ENCODE results near the gene KRTAP5-11. TPM values are rescaled to one million over a fixed set of nuclear protein-coding genes. Genes with fewer than 3 reads are reported as not detected.
"Not testable (repeated sequence)": the region's sequence is repeated elsewhere in the genome, so short reads cannot be mapped to it uniquely, and the experiment has no call there.

Gene KRTAP5-11
- total RNA-seq, 2 donors from 2014 or later = not detected

DNA sequence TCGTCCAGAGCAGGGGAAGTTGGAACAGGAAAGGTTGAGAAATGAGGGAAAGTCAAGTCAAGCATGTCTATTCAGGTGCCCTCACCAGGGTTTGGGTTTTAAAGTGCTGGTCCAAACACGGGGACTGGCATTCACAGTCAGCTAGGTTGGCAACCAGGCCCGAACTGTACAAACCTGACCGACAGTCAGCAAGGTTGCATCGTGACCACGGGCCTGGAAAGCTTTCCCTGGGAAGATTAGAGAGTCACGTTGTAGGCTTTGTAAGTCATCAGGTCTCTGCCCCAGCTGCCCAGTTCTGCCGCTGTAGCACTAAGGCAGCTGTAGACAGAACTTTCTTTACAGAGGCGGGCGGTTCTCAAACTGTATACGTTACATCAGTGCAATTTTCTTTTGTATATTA lies 9.9 kb downstream of the KRTAP5-11 start:
- H3K27me3 ChIP-seq = no peaks in the 10 kb centered on the region
- H3K9me3 ChIP-seq = no peaks in the 10 kb centered on the region
- no peaks in the 10 kb centered on the region for H3K4me1 ChIP-seq
- no peak overlapping the region for H3K4me3 ChIP-seq
- H3K36me3 ChIP-seq = no peaks in the 10 kb centered on the region
- TF ChIP-seq, protein P1, sequence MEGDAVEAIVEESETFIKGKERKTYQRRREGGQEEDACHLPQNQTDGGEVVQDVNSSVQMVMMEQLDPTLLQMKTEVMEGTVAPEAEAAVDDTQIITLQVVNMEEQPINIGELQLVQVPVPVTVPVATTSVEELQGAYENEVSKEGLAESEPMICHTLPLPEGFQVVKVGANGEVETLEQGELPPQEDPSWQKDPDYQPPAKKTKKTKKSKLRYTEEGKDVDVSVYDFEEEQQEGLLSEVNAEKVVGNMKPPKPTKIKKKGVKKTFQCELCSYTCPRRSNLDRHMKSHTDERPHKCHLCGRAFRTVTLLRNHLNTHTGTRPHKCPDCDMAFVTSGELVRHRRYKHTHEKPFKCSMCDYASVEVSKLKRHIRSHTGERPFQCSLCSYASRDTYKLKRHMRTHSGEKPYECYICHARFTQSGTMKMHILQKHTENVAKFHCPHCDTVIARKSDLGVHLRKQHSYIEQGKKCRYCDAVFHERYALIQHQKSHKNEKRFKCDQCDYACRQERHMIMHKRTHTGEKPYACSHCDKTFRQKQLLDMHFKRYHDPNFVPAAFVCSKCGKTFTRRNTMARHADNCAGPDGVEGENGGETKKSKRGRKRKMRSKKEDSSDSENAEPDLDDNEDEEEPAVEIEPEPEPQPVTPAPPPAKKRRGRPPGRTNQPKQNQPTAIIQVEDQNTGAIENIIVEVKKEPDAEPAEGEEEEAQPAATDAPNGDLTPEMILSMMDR (IDR thresholded peaks at IDR 0.05) = no peak
- no peak for DNase-seq (ENCODE audit: low spot score)
- no peak overlapping the region for H3K27ac ChIP-seq

DNA sequence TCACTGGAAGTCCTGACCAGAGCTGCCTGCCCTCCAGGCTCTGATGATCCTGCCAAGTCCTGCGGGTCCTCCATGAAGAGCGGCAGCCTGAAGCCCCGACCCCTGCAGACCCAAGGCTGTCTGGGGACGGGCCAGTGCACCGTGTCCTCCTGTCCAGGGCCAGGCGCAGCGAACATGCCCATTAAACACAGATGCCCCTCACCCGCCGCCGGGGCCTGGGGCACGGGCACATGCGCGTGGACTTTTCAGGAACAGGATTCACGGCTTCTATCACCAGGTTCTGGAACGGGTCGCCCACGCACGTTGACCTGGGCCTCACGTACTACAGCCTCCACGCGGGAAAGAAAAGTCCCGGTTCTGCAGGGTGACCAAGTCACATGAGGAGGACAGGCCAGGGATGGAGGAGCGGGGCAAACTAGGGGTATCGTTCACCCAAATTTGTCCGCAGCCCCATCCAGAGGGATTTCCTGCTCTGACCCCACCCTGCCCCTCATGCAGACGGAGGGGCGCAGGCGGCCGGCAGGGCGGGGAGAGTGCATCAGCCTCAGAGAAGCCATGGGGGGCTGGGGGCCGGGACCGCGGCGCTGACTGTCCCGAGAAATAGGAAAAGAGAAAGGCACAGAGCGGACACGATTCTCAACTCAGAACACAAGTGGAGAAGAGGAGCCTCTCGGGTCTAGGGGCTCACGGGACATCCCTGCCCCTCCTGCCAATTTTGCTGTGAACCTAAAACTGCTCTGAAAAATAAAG lies 11.4 kb downstream of the KRTAP5-11 start:
- not testable (repeated sequence) for DNase-seq (ENCODE audit: low spot score); H3K27me3 ChIP-seq; H3K27ac ChIP-seq; H3K4me3 ChIP-seq; H3K36me3 ChIP-seq; H3K9me3 ChIP-seq; H3K4me1 ChIP-seq

DNA sequence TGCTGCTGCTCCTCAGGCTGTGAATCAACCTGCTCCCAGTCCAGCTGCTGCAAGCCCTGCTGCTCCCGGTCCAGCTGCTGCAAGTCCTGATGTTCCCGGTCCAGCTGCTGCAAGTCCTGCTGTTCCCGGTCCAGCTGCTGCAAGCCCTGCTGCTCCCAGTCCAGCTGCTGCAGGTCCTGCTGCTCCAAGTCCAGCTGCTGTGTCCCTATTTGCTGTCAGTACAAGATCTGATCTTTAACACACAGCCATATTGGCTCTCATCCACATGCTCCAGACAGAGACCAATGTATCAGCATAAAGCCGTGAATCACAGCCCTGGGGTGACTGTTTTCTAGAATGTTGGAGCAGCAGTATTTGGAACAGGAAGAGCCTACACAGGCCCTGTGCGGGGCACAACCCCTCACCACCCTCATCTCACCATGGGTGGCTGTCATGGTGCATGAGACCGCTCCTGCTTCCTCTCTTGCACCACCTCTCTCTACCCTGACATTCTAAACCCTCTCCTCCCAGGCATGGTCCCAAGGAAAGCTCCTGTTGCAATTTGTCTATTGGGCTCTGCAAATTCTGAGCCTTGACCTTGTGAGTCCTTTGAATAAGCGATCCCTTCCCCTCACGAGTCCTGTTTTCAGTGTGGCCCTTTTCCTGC lies 13.8 kb downstream of the KRTAP5-11 start:
- Histone ChIP-seq H3K4me3 (no peak overlapping the region), H3K27me3 (no peaks in the 10 kb centered on the region), H3K4me1 (no peaks in the 10 kb centered on the region), H3K36me3 (no peaks in the 10 kb centered on the region), H3K27ac (no peak overlapping the region), H3K9me3 (no peaks in the 10 kb centered on the region)
- DNase-seq (ENCODE audit: low spot score) = no peak
- TF ChIP-seq, protein P1 (IDR thresholded peaks at IDR 0.05) = no peak

DNA sequence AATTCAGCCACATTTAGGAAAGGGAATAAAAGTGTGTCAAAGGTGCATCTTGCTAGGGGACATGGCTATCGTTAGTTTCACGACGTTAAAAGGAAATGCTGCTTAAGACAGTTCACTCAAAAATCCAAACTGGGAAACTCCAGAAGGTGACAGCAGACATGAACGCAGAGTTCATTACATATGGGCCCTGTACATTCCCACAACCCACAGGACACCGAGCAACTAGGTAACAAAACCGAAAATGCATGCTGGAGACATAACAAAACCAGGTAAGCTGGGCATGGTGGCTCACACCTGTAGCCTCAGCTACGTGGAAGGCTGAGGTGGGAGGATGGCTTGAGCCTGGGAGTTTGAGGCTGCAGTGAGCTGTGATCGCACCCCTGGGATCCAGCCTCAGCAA lies 15.0 kb downstream of the KRTAP5-11 start:
- H3K36me3 ChIP-seq; H3K4me1 ChIP-seq; H3K9me3 ChIP-seq; H3K27ac ChIP-seq; H3K27me3 ChIP-seq; DNase-seq (ENCODE audit: low spot score); H3K4me3 ChIP-seq: not testable (repeated sequence)

DNA sequence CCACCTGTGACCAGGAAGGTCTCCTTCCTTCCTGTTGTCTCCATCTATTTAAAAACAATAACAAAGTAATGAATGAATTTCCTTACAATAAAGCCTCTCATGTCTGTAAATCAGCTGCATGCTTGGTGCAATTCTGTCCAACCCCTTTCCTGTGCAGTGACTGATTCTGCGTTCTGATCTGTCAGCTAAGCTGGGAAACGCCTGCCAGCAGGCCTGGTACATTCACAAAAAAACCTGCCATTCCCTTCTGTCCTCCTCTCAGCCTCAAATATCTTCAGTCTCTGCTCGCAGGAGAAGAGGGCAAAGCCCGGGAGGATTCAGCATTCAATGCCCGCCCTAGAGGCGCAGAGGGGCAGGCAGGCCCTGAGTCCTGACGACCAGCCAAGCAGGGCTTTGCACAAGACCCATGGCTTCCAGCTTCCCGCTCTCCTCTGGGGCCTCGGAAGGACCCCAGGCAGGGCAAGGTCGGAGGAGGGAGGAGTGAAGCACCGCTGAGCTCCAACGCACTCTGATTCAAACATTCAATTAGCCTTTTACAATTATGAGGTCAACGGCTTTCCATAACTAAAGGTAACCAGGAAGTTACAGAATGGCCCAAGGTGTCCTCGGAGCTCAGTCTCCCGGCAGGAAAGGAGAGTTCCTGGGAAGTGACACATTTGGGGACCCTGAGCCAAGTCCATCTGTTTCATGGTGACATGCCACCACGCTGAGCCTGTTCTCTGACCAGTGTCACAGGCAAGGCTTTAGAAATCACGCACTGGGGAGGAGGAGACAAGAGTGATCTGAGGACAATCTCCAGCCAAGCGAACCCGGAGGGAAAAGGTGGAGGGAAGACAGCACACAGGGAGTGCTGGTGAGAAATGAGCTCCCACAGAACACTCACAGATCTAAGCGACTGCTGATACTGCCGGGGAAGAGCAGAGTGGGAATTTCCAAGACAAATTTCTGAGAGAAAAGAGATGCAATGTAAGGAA lies 15.8 kb downstream of the KRTAP5-11 start:
- DNase-seq (ENCODE audit: low spot score); H3K4me1 ChIP-seq; H3K27ac ChIP-seq; H3K4me3 ChIP-seq; H3K36me3 ChIP-seq; H3K27me3 ChIP-seq; H3K9me3 ChIP-seq: not testable (repeated sequence)

DNA sequence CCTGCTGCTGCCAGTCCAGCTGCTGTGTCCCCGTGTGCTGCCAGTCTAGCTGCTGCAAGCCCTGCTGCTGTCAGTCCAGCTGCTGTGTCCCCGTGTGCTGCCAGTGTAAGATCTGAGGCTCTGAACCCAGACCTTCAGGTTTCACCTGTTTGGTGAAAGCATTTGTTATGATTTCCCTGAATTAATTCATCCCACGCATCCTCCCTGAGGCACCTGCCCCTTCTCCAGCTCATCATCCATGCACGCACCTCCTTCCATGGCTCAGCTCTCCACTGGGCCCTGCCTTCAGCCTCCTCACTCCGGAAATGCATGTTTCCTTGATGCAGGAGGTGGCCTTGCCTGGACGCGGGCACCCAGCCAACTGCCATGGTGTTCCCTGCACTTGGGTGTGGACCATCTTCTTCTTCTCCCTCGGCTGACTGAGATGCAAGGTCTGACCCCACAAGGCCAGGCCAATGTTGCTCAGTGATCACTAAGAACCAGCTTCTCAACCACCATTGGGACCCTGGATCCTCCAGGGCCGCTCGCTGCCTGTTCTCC lies 16.5 kb downstream of the KRTAP5-11 start:
- Histone ChIP-seq H3K9me3 (no peaks in the 10 kb centered on the region), H3K4me3 (no peak overlapping the region), H3K27ac (no peak overlapping the region), H3K27me3 (no peaks in the 10 kb centered on the region), H3K36me3 (no peaks in the 10 kb centered on the region), H3K4me1 (no peaks in the 10 kb centered on the region)
- DNase-seq (ENCODE audit: low spot score) = no peak
- TF ChIP-seq, protein P1 (IDR thresholded peaks at IDR 0.05) = no peak

DNA sequence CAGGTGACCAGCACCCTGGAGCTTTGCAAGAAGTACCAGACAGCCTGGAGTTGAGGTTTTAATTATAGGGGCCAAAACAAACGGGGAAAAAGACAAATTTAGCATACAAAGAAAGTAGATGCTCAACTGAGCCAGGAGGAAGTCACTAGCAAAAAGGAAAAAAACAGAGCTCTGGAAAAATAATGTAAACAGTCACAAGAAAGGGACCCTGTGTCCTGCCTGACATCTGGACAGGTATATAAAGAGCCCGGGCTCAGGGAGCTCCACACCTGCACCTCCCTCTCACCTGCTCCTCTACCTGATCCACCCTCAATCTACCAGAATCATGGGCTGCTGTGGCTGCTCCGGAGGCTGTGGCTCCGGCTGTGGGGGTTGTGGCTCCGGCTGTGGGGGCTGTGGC lies 17.4 kb downstream of the KRTAP5-11 start, which contains the start of gene KRTAP5-10:
Gene KRTAP5-10, plus strand, starts transcription at position 301 of the 400 bp plus-strand sequence. Its CDS starts 25 bp downstream, at position 326.
- Histone ChIP-seq H3K4me3 (no peak within 1 kb of the TSS), H3K27ac (no peak within 1 kb of the TSS), H3K36me3 (no peaks in the 10 kb centered on the region), H3K4me1 (no peaks in the 10 kb centered on the region), H3K27me3 (no peaks in the 10 kb centered on the region), H3K9me3 (no peaks in the 10 kb centered on the region)
- no peak for DNase-seq (ENCODE audit: low spot score)
- TF ChIP-seq, protein P1 (IDR thresholded peaks at IDR 0.05) = no peak

All from right atrium auricular region (tissue), 2 donors.